Measurements from ENCODE around the gene CHPF2. TPM values are rescaled to one million over a fixed set of nuclear protein-coding genes. Genes with fewer than 3 reads are reported as not detected.

Gene CHPF2
- total RNA-seq, 1 experiment from 2014 or later = 68.1 TPM

GRCh38 chr7:151249034-151249731, 16.9 kb downstream of the CHPF2 start:
- no peaks in the 10 kb centered on the region for H3K27me3 ChIP-seq (replicated peaks)
- peak overlapping the region; percentile 59 for H3K4me3 ChIP-seq
- 0 out of 2 replicates have a peak, but pooled peaks cover 9% of the 10 kb centered on the region for H3K36me3 ChIP-seq
- H3K9me3 ChIP-seq (replicated peaks) = no peaks in the 10 kb centered on the region; the same call in 1 of the 2 replicates
- H3K27ac ChIP-seq = peak overlapping the region; percentile 66
- peaks cover 59% of the 10 kb centered on the region for H3K4me1 ChIP-seq (replicated peaks)
- peak; percentile 71 to 74 for DNase-seq (ENCODE audit: low read depth in 1 of 2, low spot score in 2 of 2)

DNA sequence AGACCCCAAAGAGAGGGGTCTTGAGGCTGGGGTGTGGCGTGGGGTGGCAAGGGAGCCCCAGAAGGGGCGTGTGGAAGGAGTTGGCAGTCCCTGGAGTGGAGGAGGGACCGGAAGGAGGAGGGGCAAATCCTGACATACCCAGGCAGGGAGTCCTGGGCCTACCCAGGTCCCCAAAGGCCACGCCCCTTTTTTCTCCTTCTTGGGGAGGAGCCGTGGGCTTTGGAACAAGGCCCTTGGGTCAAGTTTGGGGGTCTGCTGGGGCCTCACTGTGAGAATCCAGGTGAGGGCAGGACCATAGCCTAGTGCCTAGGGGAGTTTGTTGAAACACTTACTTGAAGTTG, 17.4 kb downstream of the CHPF2 start:
- H3K4me1 ChIP-seq (replicated peaks) = peaks cover 59% of the 10 kb centered on the region
- H3K27ac ChIP-seq = peak overlapping the region; percentile 66
- H3K4me3 ChIP-seq = peak overlapping the region; percentile 59; the same call in 1 of the 2 replicates
- no peaks in the 10 kb centered on the region for H3K27me3 ChIP-seq (replicated peaks)
- 0 out of 2 replicates have a peak, but pooled peaks cover 8% of the 10 kb centered on the region for H3K36me3 ChIP-seq
- H3K9me3 ChIP-seq (replicated peaks) = no peaks in the 10 kb centered on the region; the same call in 1 of the 2 replicates
- DNase-seq (ENCODE audit: low read depth in 1 of 2, low spot score in 2 of 2) = peak; percentile 53 to 78

GRCh38 chr7:151250181-151251132, 18.2 kb downstream of the CHPF2 start:
- Histone ChIP-seq H3K27ac (no peak overlapping the region), H3K4me3 (no peak overlapping the region), H3K9me3 (replicated peaks) (no peaks in the 10 kb centered on the region; the same call in 1 of the 2 replicates), H3K4me1 (replicated peaks) (peaks cover 53% of the 10 kb centered on the region), H3K36me3 (0 out of 2 replicates have a peak, but pooled peaks cover 4% of the 10 kb centered on the region), H3K27me3 (replicated peaks) (no peaks in the 10 kb centered on the region)
- DNase-seq (ENCODE audit: low read depth in 1 of 2, low spot score in 2 of 2) = no peak

DNA sequence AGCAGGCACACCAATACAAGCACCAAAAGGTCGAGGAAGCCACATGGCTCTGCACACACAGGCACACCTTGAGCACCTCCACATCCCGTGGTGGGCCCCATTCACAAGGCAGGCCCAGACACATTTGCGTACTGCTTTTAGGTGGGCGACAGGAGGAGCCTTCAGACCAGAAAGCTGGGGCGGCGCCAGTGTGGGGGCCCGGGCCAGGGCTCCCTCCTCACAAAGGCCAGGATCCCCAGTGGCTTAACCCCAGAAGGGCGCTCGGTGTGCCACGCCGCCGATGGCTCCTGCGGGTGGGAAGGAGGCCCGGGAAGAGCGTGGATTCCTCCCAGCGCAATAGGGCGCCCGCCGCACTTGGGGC, 19.0 kb downstream of the CHPF2 start:
- Histone ChIP-seq H3K4me1 (replicated peaks) (peaks cover 50% of the 10 kb centered on the region), H3K27ac (peak overlapping the region; percentile 43; the same call in 1 of the 2 replicates), H3K36me3 (0 out of 2 replicates have a peak, but pooled peaks cover 4% of the 10 kb centered on the region), H3K9me3 (replicated peaks) (no peaks in the 10 kb centered on the region; the same call in 1 of the 2 replicates), H3K4me3 (peak overlapping the region; percentile 53), H3K27me3 (replicated peaks) (no peaks in the 10 kb centered on the region)
- peak in 1 of 2 experiments; percentile 54 for DNase-seq (ENCODE audit: low read depth in 1 of 2, low spot score in 2 of 2)

GRCh38 chr7:151251689-151252560, 19.6 kb downstream of the CHPF2 start:
- Histone ChIP-seq H3K27me3 (replicated peaks) (no peaks in the 10 kb centered on the region), H3K27ac (peak overlapping the region; percentile 58), H3K4me3 (peak overlapping the region; percentile 53), H3K4me1 (replicated peaks) (peaks cover 50% of the 10 kb centered on the region), H3K36me3 (0 out of 2 replicates have a peak, but pooled peaks cover 4% of the 10 kb centered on the region), H3K9me3 (replicated peaks) (no peaks in the 10 kb centered on the region; the same call in 1 of the 2 replicates)
- DNase-seq (ENCODE audit: low read depth in 1 of 2, low spot score in 2 of 2) = peak; percentile 68 to 73

- DNase-seq (ENCODE audit: low read depth in 1 of 2, low spot score in 2 of 2) = no peak
- Histone ChIP-seq H3K27me3 (replicated peaks) (no peaks in the 10 kb centered on the region), H3K36me3 (0 out of 2 replicates have a peak, but pooled peaks cover 4% of the 10 kb centered on the region), H3K4me3 (peak overlapping the region; percentile 53), H3K9me3 (replicated peaks) (no peaks in the 10 kb centered on the region; the same call in 1 of the 2 replicates), H3K27ac (no peak overlapping the region), H3K4me1 (replicated peaks) (peaks cover 45% of the 10 kb centered on the region)
These were observed 20.2 kb downstream of the CHPF2 start for GRCh38 chr7:151252561-151252835.

- Histone ChIP-seq H3K27ac (no peak overlapping the region), H3K4me1 (replicated peaks) (peaks cover 41% of the 10 kb centered on the region), H3K9me3 (replicated peaks) (no peaks in the 10 kb centered on the region; the same call in 1 of the 2 replicates), H3K36me3 (0 out of 2 replicates have a peak, but pooled peaks cover 4% of the 10 kb centered on the region), H3K4me3 (no peak overlapping the region; the same call in 1 of the 2 replicates), H3K27me3 (replicated peaks) (no peaks in the 10 kb centered on the region)
- DNase-seq (ENCODE audit: low read depth in 1 of 2, low spot score in 2 of 2) = no peak
These were observed 20.9 kb downstream of the CHPF2 start for GRCh38 chr7:151252961-151253711.

DNA sequence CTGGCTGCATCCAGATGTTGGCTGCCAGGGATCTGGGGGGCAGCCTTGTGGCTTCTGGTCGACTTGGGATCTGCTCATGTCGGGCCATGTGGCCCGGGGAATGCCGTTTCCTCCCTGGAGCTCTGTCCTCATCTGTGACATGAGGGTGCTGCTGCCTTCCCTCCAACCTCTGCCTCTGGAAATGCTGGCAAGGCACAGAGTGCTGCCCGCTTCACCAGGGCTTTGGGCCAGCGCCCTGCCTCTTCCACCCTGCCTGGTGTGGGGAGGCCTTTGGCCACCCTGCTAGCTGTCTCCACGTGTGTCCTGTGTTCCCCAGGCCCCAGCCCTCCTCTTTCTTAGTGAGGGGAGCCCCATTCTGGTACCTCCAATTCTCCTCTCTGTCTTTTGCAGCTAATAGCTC, 22.0 kb downstream of the CHPF2 start:
- 0 out of 2 replicates have a peak, but pooled peaks cover 4% of the 10 kb centered on the region for H3K36me3 ChIP-seq
- H3K9me3 ChIP-seq (replicated peaks) = no peaks in the 10 kb centered on the region
- H3K4me1 ChIP-seq (replicated peaks) = peaks cover 33% of the 10 kb centered on the region
- DNase-seq (ENCODE audit: low read depth in 1 of 2, low spot score in 2 of 2) = no peak
- H3K27me3 ChIP-seq (replicated peaks) = no peaks in the 10 kb centered on the region
- H3K4me3 ChIP-seq = no peak overlapping the region
- no peak overlapping the region for H3K27ac ChIP-seq

- Histone ChIP-seq H3K4me1 (replicated peaks) (peaks cover 28% of the 10 kb centered on the region), H3K9me3 (replicated peaks) (no peaks in the 10 kb centered on the region), H3K4me3 (no peak overlapping the region), H3K27ac (no peak overlapping the region), H3K36me3 (0 out of 2 replicates have a peak, but pooled peaks cover 4% of the 10 kb centered on the region), H3K27me3 (replicated peaks) (no peaks in the 10 kb centered on the region; the same call in 1 of the 2 replicates)
- DNase-seq (ENCODE audit: low read depth in 1 of 2, low spot score in 2 of 2) = no peak
These were observed 22.6 kb downstream of the CHPF2 start for GRCh38 chr7:151254851-151255250.

DNA sequence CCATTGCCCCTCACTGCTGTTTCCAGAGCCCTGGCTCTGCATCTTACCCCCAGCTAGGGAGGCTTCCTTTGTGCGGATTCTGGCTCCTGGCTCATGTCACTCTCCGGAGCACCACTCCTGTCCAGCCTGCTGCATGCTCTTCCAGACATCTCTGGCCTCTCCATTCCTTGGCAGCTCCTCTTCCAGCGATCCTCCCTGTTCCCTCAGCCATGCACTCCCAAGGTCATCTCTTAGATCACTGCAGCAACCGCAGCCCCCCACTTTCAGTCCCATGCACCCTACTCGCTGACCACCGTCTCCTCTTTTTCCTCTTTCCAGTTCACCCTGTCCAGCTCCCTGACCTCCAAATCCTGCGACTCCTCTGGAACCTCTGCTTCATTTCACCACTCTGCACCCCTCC, 23.1 kb downstream of the CHPF2 start:
- Histone ChIP-seq H3K4me3 (no peak overlapping the region), H3K27me3 (replicated peaks) (no peaks in the 10 kb centered on the region; the same call in 1 of the 2 replicates), H3K27ac (no peak overlapping the region), H3K36me3 (0 out of 2 replicates have a peak, but pooled peaks cover 4% of the 10 kb centered on the region), H3K4me1 (replicated peaks) (peaks cover 23% of the 10 kb centered on the region), H3K9me3 (replicated peaks) (no peaks in the 10 kb centered on the region)
- DNase-seq (ENCODE audit: low read depth in 1 of 2, low spot score in 2 of 2) = no peak

GRCh38 chr7:151256410-151257045, 24.2 kb downstream of the CHPF2 start:
- H3K4me1 ChIP-seq (replicated peaks) = peaks cover 14% of the 10 kb centered on the region
- no peak overlapping the region for H3K27ac ChIP-seq
- no peak overlapping the region for H3K4me3 ChIP-seq
- no peak for DNase-seq (ENCODE audit: low read depth in 1 of 2, low spot score in 2 of 2)
- H3K9me3 ChIP-seq (replicated peaks) = no peaks in the 10 kb centered on the region
- H3K36me3 ChIP-seq = 0 out of 2 replicates have a peak, but pooled peaks cover under 1% of the 10 kb centered on the region
- H3K27me3 ChIP-seq (replicated peaks) = no peaks in the 10 kb centered on the region; the same call in 1 of the 2 replicates

DNA sequence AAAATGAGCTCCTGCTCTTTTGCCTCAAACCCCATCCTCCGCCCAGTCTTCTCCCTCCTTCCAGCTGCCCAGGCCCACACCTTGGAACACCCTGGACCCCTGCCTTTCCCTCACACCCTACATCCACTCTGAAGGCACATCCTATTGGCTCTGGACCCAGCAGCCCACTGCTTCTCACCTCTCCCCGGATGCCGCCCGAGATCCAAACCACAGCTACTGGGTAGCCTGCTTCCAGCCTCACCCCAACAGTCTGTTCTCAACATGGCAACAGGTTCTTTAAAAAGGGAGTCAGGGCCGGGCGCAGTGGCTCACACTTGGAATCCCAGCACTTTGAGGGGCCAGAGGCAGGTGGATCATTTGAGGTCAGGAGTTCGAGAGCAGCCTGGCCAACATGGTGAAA, 25.7 kb downstream of the CHPF2 start:
- Histone ChIP-seq H3K4me3 (no peak overlapping the region), H3K27me3 (replicated peaks) (no peaks in the 10 kb centered on the region; the same call in 1 of the 2 replicates), H3K36me3 (no peaks in the 10 kb centered on the region), H3K9me3 (replicated peaks) (no peaks in the 10 kb centered on the region), H3K4me1 (replicated peaks) (peaks cover 1% of the 10 kb centered on the region; the same call in 1 of the 2 replicates), H3K27ac (no peak overlapping the region)
- no peak for DNase-seq (ENCODE audit: low read depth in 1 of 2, low spot score in 2 of 2)
